CD4-positive, alpha-beta T cell treated with Interleukin-15 for 4 hours (primary cell): Measurements from ENCODE around the gene PCSK9.
A peak's percentile ranks its signal among the peaks of the same experiment; 100 is the strongest.
"Not testable (repeated sequence)": the region's sequence is repeated elsewhere in the genome, so short reads cannot be mapped to it uniquely, and the experiment has no call there.

Experiments used
- DNase-seq: peaks from one replicate; pipeline ENCODE4 v3.0.0-alpha.2; 2020; ENCODE audit warnings: low spot score

PCSK9 gene

DNA sequence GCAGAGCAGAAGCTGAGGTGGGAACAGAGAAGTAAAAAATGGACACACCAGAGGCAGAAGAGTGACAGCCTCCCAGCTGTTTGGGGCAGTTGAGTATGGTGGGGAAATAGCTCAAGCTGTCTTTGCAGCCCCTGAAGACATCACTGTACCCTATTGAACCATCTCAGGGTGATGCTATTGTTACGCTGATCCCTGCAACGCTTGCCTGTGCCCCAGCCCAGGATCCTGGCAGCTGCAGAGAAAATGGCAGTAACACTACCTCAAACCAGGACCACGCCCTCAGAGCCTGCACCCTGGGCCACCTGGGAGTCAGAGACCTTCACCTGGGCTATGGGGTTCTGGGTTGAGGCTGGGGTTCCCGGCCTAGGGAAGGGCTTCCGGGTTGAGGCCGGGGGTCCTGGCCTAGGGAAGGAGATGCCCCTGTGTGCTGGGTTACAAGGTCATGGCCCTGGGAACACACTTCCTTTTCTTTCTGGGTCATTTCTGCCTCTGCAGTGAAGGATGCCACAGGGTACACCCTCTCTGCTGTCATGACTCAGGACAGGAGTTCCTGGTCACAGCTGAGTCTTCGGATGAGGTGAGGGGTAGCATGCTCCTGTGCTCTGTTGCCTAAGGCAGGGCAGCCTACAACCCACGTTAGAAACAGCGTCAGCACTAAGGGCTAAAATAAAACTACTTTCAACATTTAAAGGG lies 29.0 kb upstream of the PCSK9 start:
- DNase-seq = no peak

DNA sequence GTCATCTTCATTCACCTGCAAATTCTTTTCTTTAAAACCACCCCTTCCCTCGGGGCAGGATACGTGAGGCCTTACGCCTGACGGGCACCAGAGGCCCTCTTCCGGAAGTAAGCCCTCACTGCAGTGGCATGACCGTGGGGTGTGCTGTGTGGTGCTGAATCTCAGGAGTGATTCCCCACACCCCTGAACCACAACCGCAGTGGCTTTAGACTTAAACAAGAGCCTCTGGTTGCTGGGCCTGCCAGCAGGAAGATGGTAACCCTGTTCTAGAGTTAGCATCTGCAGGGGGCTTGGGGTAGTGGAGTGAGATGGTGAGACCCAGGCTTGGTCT lies 28.5 kb upstream of the PCSK9 start:
- DNase-seq = no peak

DNA sequence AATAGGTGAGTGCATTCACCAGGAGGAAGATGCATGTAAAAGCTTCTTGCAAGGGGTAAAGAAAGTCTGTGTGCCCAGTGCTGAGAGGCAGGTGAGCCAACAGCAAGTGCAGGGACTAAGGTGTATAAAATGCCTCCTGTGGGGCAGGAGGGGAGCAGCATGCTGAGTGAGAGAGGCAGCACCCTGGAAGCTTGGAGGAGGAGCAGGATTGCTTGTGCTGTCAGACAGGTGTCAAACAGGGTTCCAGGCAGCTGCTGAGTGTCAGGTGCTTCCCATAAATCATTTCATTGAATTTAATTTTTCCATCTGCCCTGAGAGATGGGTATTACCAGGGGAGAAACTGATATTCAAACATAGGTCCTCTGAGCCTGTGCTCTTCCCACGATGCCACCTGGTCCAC lies 26.7 kb upstream of the PCSK9 start:
- DNase-seq = no peak

DNA sequence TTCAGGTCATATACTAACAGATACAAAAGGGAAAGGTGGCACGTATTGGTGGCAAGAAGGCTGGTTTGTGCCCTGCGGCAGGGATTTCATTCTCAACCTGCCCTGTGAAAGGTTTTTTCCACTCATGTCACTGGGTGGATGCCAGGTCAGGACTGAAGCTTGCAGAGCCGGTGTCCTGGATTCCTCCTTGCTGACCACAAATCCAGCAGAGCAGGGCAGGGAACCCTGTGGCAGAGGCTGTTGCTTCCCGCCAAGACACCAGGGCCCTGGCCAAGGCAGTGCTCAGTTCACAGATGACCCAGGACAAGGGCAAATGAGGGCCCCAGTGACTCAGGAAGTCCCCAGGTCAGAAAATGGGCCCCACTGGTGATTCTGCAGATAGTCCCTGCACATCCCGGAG lies 24.2 kb upstream of the PCSK9 start:
- no peak for DNase-seq

DNA sequence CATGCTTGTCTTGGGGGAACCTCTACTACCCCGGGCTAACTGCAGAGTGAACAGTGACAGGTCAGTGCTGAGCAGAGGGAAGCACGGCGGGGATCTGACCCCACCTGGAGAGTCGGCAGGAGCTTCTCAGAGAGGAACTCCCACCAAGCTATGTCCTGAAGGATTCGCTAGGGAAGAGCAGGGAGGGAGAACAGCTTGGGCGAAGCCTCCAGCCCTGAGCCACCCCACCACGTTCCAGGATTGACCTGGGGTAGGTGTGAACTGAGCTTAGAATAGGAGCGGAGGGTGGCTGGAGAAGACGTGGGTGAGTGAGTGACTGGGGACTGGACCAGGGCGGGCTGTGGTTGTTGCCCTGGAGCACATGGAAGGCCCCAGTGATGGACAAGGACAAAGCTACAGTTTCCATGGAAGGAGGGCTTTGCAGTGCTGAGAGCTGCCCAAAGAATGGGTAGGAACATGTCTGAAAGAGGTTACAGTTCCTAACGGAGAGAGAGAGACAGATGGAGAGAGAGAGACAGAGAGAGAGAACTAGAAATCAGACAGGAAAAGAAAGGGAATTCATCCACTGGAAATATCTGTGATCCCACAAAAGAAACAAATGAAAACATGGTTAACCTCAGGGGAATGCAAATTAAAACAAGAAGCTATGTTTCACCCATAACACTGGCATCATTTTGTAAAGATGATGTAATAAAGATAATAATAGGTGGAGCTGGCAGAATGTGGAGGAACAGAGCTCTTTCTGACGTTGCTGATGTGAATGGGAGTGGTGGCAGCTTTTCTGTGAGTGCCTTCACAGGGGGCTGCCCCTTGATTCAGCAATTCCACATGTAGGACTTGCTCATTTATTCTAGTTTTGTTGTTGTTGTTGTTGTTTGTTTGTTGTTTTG lies 23.4 kb upstream of the PCSK9 start:
- DNase-seq = no peak

DNA sequence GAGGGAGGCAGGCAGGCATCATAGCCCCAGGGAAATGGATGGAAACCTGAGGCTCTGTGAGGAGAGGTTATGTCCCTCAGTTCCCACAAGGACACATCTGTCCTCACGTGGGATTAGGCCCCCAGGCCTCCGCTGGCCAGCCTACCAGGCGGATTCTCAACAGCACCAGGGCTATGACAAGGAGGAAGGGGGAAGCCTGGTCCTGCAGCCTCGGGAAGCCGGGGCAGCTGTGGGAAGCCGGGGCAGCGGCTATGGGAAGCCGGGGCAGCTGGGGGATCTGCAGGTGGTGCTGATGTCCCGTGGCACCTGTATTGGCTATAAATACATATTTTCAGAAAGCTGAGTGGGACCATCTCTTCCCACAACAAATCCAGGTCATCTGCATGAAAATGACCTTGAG lies 21.0 kb upstream of the PCSK9 start:
- no peak for DNase-seq

DNA sequence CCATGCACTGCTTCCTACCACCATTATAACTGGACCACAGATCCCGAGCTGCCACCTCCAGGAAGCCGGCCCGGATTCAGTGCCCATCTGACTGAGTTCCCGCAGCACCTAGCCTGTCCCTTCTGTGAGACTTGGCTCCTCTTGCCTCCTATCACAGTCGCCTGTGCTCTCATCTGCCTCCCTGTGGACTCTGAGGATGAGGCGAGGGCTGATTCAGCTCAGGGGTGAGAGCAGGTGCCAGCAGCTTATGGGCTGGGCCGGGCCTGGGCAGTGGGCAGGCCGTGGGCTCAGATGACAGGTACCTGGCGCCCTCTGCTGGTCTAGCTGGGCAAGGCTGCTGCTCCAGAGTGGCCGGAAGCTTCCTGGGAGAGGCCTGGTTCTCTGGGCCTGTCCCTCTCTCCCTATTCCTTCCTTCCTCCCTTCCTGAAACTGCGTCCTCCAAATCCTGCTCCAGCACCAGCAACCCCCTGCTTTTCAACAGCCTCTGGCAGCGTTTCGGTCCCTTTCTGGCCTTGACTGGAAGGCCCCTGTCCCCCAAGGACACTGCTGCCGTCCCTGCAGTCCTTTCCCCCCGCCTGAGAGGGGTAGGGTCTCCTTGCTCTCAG lies 17.3 kb upstream of the PCSK9 start:
- peak; percentile 44 for DNase-seq

DNA sequence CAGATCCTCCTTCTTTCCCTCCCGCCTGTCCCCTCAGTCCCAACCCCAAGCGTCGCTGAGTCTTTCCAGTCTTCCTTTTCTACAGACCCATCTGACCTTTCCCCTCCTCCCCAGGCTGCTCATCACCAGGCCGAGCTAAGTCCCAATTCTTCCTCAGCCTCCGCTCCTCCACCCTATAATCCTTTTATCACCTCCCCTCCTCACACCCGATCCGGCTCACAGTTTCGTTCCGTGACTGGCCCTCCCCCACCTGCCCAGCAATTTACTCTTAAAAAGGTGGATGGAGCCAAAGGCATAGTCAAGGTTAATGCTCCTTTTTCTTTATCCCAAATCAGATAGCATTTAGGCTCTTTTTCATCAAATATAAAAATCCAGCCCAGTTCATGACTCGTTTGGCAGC lies 15.2 kb upstream of the PCSK9 start:
- not testable (repeated sequence) for DNase-seq

DNA sequence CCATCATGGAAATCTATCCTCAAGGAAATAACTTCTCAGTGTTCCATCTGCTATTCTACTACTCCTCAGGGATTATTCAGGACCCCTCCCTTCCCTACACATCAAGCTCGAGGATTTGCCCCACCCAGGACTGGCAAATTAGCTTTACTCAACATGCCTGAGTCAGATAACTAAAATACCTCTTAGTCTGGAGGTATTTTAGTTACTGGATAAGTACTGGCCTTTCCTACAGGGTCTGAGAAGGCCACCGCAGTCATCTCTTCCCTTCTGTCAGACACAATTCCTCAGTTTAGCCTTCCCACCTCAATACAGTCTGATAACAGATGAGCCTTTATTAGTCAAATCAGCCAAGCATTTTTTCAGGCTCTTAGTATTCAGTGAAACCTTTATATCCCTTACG lies 12.7 kb upstream of the PCSK9 start:
- DNase-seq = not testable (repeated sequence)

DNA sequence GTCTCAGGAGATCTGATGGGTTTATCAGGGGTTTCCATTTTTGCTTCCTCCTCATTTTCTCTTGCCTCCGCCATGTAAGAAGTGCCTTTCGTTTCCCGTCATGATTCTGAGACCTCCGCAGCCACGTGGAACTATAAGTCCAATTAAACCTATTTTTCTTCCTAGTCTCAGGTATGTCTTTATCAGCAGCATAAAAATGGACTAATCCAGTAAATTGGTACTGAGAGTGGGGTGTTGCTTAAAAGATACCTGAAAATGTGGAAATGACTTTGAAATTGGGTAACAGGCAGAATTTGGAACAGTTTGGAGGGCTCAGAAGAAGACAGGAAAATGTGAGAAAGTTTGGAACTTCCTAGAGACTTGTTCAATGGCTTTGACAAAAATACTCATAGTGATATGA lies 8.2 kb upstream of the PCSK9 start:
- not testable (repeated sequence) for DNase-seq

DNA sequence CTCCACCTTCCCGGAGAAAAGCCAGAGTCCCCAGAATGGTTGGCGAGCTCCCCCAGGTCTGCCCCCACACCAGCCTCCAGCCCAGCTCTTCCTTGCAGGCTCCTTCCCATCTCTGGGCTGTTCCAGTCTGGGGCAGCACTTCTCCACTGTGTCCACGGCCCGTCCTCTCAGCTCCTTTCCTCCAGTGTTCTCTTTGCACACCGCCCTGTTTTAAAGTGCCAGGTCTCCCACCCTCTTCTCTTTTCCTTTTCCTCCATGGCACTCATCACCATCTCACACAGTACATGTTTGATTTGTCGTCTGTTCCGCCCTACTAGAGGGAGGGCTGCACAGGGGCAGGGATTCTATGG lies 6.1 kb upstream of the PCSK9 start:
- DNase-seq = no peak

DNA sequence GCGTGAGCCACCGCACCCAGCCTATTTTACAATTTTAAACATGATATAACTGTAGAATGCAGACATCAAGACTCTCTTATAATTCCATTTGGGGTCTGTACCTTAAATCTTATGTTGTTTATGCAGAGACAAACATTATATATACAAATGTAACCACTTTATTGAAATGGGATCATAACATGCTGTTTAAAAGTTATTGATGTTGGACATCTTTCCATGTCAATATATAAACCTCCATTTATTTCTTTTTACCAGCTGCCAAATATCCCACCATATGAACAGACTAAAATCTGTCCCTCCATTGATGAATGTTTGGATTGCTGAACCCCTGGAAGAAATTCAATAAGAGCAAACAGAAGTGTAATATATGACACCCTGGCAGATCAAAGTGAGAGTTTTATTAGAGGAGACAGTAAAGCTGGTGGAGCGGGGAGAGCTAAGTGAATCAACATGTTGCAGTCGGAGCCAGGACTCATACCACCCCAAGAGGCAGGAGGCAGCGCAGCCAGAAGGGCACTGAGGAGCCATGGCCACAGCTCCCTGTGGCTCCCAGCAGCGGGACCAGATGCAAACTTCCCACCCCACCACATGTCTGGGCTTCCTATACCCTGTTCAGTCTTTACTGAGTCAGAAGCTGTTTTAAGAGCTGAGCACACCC lies 4.7 kb upstream of the PCSK9 start:
- DNase-seq = no peak

DNA sequence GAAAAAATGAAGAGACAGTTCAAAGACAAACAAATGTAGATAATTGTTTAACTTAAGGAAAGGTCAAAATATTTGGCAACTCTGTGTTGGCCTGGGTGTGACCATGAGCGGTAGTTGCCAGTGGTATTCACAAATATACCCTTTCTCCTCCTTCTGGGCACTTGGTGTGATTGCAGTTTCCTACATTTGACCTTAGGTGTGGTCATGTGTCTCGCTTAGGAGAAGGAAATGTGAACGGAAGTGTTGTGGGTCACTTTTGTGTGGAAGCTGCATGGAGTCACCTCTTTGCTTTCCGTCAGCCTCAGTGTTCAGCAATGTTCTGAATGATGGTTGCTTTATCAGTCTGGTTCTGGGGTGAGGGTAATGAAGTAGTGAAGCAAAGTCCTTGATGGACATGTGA lies 3.4 kb upstream of the PCSK9 start:
- DNase-seq = no peak

DNA sequence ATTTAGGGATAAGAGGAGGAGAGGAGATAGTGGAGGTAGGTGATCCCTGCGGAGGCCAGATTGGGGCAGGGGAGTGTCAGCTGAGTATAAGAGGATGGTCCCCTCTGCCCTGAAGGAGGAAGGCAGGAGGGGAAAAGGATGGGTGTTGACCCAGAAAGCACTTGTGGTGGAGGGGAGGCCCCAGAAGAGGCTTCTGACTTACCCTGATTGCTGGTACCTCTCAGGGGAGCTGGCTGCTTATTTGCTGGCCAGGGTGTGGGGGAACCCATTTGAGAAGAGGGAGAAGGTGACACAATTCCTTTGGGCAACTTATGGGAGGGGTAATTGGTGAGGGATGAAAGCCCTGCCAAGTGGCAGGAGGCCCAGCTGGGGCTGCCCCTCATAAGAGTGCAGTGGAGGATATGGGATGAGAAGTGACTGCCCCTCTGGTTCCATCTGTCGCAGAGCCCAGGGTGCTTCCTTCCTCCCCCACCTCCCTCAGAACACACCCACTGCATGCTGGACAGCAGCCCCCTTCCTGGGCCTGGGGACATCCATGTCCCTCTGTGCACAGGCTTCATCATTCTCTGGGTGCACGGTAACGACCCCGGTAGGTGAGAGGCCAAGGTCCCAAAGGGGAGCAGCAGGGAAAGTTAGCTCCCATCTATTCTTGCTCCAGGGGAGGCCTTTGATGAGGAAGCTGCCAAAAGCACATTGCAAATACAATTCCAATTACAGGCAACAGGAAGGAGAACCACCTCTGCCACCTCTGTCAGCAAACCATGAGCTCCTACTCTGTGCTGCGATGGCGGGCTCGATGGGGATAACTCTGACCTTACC lies 1.4 kb upstream of the PCSK9 start:
- no peak for DNase-seq

DNA sequence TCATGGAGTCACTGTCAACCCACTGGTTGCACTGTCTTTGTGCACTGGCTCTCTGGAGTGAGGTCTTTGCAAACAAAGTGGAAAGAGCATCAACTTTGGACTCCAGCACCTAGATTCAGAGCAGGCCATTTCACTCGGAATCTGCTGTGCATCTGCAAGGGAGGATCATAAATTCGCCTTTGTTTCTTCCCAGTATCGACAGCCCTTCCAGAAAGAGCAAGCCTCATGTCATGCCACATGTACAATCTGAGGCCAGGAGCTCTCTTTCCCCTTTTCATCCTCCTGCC lies 853 bp upstream of the PCSK9 start:
- DNase-seq = no peak

DNA sequence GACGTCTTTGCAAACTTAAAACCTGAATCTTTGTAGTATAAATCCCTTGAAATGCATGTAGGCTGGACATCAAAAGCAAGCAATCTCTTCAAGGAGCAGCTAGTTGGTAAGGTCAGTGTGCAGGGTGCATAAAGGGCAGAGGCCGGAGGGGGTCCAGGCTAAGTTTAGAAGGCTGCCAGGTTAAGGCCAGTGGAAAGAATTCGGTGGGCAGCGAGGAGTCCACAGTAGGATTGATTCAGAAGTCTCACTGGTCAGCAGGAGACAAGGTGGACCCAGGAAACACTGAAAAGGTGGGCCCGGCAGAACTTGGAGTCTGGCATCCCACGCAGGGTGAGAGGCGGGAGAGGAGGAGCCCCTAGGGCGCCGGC lies 390 bp upstream of the PCSK9 start:
- no peak for DNase-seq

DNA sequence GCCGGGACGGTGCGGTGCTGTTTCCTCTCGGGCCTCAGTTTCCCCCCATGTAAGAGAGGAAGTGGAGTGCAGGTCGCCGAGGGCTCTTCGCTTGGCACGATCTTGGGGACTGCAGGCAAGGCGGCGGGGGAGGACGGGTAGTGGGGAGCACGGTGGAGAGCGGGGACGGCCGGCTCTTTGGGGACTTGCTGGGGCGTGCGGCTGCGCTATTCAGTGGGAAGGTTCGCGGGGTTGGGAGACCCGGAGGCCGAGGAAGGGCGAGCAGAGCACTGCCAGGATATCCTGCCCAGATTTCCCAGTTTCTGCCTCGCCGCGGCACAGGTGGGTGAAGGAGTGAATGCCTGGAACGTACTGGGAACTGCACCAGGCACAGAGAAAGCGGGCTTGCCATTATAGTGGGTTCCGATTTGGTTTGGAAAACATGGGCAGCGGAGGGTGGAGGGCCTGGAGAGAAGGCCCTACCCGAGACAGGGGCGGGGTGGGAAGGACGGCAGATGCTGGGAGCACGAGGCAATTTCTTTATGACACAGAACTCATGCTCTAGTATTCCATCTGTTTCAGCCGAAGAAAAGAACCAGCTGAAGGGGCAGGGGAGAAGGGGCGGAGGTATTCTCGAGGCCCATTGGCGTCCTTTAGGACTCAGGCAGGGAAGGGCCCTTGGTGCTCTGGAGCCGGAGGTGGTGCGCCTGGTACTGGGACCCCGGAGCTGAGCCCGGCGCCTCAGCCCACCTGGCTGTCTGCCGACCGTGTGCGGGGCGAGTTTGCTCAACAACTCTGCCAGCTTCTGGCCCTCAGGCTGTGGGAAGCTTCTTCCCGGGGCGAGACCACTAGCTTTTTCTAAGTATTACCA lies 960 bp downstream of the PCSK9 start:
- DNase-seq = no peak

DNA sequence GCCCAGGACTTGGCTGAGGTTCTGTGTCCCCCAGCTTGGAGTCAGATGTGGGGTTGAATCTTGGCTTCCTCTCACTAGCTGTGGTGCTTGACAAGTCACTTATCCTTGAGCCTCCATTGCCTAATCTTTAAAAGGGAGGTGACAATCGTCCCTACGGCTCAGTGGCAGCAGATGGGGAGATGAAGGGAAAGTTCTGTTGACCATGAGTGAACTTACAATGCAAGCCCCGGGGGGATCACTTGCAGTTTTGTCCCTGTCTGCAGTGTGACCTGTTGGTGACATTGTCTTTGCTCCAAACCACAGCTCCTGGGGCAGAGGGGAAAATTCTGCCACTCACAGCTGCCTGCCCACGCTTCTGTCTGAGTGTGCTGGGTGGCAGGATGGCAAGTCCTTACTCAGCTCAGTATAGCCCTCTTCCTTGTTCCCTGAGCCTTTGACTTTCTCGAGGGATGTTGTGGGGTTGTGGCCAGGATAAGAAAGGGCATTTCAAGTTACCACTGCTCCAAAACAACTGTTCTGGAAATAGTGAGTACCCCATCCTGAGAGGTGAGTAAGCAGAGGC lies 1.7 kb downstream of the PCSK9 start:
- DNase-seq = no peak

DNA sequence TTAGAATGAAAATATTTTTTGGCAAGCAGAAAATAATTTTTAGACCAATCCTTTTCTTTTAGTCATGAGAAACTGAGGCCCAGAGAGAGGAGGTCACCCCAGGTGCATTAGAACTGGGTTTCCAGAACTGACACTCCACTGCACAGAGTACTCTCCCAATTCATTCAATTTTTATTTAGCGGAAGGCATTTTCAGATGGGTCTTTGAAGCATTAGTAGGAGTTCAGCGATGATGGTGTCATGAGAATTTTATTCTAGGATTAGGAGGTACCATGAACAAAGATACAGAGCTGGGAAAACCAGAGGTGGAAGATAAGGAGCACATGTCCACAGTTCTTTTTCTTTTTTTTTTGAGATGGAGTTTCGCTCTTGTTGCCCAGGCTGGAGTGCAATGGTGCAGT lies 2.3 kb downstream of the PCSK9 start:
- DNase-seq = no peak

DNA sequence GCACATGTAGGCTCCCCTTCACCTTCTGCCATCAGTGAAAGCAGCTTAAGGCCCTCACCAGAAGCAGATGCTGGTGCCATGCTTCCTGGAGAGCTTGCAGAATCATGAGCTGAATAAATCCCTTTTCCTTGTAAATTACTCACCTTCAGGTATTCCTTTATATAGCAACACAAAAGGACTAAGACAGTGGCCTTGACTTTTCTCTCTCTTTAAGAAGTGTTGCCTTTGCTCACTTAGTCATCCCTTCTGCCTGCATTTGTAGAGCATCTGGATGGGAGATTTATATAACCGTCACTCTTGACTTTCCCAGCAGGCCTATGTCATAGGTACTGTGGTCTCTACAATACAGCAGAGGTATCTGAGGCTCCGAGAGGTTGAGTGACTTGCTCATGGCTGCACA lies 3.7 kb downstream of the PCSK9 start:
- DNase-seq = no peak

DNA sequence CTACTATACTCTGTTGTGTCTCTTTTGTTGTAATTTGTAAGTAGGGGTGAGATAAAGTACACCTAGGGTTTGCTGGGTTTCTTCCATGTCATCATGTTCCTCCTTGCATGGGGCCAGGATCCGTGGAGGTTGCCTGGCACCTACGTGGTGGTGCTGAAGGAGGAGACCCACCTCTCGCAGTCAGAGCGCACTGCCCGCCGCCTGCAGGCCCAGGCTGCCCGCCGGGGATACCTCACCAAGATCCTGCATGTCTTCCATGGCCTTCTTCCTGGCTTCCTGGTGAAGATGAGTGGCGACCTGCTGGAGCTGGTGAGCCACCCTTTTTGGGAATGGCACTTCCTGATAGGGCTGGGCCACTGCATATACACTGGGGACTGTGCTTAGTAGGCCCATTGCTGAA lies 4.4 kb downstream of the PCSK9 start:
- no peak for DNase-seq
